ENCODE measurements around the gene FAM89B. TPM values are rescaled to one million over a fixed set of nuclear protein-coding genes. Genes with fewer than 3 reads are reported as not detected.

FAM89B gene
- total RNA-seq, 2 experiments from 2014 or later = 23.3 to 27.3 TPM

DNA sequence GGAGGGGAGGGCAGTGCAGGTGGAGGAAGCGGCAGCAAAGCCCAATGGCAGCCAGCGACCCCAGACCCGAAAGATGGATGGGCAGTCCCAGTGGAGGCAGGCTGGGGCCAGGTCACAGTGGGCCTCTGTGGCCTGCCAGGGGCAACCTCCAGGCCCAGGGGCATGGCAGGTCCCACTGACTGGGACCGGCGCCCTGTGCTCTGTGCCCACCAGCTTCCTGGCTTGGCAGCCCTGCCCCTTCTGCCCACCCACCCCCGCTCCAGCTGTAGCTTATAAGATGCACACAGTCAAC, 27.6 kb downstream of the FAM89B start:
- intact Hi-C loops (cut with DNase I, micrococcal nuclease) = no loop called here
- Mint-ChIP-seq H3K9me3 (no peaks in the 10 kb centered on the region), H3K4me3 (no peak overlapping the region), H3K4me1 (ENCODE audit: low read depth) (peaks cover 8% of the 10 kb centered on the region), H3K36me3 (ENCODE audit: low read depth) (peaks cover 51% of the 10 kb centered on the region), H3K27ac (no peak overlapping the region), H3K27me3 (no peaks in the 10 kb centered on the region)
- H3K36me3 ChIP-seq (ENCODE audit: insufficient read depth, low read length) = peaks cover 48% of the 10 kb centered on the region
- ChIA-PET POLR2A (no interaction called here), CTCF (no interaction called here)
- DNase-seq (no peak), ATAC-seq (ENCODE audit: poor library complexity) (no peak)
- no peaks in the 10 kb centered on the region for H3K9me3 ChIP-seq (ENCODE audit: control insufficient read depth in 1 of 2, insufficient read depth in 1 of 2, low read length in 2 of 2)
- no peak overlapping the region for H3K27ac ChIP-seq (ENCODE audit: low read depth in 1 of 2, low read length in 2 of 2)
- peaks cover 13% of the 10 kb centered on the region for H3K4me1 ChIP-seq (ENCODE audit: insufficient read depth, low read length)
- TF ChIP-seq, protein P1, sequence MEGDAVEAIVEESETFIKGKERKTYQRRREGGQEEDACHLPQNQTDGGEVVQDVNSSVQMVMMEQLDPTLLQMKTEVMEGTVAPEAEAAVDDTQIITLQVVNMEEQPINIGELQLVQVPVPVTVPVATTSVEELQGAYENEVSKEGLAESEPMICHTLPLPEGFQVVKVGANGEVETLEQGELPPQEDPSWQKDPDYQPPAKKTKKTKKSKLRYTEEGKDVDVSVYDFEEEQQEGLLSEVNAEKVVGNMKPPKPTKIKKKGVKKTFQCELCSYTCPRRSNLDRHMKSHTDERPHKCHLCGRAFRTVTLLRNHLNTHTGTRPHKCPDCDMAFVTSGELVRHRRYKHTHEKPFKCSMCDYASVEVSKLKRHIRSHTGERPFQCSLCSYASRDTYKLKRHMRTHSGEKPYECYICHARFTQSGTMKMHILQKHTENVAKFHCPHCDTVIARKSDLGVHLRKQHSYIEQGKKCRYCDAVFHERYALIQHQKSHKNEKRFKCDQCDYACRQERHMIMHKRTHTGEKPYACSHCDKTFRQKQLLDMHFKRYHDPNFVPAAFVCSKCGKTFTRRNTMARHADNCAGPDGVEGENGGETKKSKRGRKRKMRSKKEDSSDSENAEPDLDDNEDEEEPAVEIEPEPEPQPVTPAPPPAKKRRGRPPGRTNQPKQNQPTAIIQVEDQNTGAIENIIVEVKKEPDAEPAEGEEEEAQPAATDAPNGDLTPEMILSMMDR (IDR thresholded peaks at IDR 0.05) = no peak
- no peaks in the 10 kb centered on the region for H3K27me3 ChIP-seq (ENCODE audit: control insufficient read depth in 1 of 2, insufficient read depth in 2 of 2, low read length in 2 of 2)
- H3K4me3 ChIP-seq (ENCODE audit: low read length) = no peak overlapping the region

DNA sequence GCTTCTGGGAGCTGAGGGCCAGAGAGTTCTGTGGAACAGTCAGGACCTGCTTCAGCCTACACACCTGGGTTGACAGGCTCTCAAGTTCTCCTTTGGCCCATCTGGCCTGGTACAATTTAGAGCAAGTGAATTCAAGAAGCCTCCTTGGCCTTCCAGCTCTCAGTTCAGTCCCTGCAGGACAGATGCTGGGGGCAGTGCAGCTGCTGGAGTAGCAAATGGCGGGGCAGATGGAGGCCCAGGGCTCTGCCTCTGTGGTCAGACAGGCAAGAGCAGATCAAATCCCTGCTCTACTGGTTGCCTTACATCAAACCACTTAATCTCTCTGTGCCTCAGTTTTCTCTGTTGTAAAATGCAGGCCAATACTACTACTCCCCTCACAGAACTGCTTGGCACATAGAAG, 31.9 kb downstream of the FAM89B start:
- Mint-ChIP-seq H3K9me3 (no peaks in the 10 kb centered on the region), H3K36me3 (ENCODE audit: low read depth) (peaks cover 69% of the 10 kb centered on the region), H3K4me3 (no peak overlapping the region), H3K4me1 (ENCODE audit: low read depth) (peaks cover 5% of the 10 kb centered on the region), H3K27me3 (no peaks in the 10 kb centered on the region), H3K27ac (no peak overlapping the region)
- DNase-seq (no peak), ATAC-seq (ENCODE audit: poor library complexity) (no peak)
- H3K4me1 ChIP-seq (ENCODE audit: insufficient read depth, low read length) = peaks cover 3% of the 10 kb centered on the region
- no peak overlapping the region for H3K4me3 ChIP-seq (ENCODE audit: low read length)
- H3K27me3 ChIP-seq (ENCODE audit: control insufficient read depth in 1 of 2, insufficient read depth in 2 of 2, low read length in 2 of 2) = no peaks in the 10 kb centered on the region
- H3K27ac ChIP-seq (ENCODE audit: low read depth in 1 of 2, low read length in 2 of 2) = no peak overlapping the region
- intact Hi-C loops (cut with DNase I, micrococcal nuclease) = no loop called here
- CTCF ChIA-PET = interaction anchor here (2.9 kb wide), 1 partner anchor 11 kb away, joined by 13 read pairs; no protein-coding TSS in a partner anchor
- POLR2A ChIA-PET = interaction anchor here (1.3 to 1.9 kb wide), 2 partner anchors 11 to 13 kb away, joined by 3 to 8 read pairs; partner anchors contain the start of gene PCNX3
- H3K36me3 ChIP-seq (ENCODE audit: insufficient read depth, low read length) = peaks cover 65% of the 10 kb centered on the region
- TF ChIP-seq, protein P1 (IDR thresholded peaks at IDR 0.05) = no peak
- no peaks in the 10 kb centered on the region for H3K9me3 ChIP-seq (ENCODE audit: control insufficient read depth in 1 of 2, insufficient read depth in 1 of 2, low read length in 2 of 2)

DNA sequence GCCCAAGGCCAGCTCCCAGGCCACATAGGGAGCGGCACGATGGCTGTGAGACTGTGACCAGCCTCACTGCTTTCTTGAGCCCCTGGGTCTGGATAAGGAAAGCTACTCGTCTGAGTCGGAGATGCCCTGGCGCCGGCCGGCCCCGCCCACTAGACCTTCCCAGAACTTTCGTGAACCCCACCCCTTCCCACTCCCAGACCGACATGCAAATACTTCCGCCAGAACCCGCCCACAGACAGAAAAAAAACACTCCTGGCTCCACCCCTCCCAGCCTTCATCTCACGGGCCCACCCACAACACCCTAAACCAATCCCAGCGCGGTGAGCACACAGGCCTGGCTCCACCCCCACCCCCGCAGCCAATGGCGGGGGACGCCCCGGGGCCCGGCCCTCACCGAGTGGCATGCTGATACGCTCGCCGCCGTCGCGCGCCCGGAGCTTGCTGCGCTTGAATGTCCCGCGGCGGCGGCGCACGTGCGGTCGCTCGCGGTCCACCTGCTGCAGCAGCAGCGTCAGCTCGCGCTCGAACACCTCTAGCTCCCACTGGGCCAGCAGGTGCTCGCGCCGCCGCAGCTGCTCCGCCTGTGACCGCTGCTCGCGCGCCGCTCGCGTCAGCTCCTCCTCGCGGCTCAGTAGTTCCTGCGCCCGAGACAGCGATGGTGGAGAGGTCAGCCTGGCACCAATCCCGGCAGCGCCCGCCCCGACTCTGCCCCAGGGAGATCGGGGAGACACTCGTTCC, 34.7 kb downstream of the FAM89B start:
- TF ChIP-seq, protein P1 (IDR thresholded peaks at IDR 0.05) = no peak
- H3K36me3 ChIP-seq (ENCODE audit: insufficient read depth, low read length) = peaks cover 74% of the 10 kb centered on the region
- DNase-seq (peak in 1 of 14 experiments; percentile 57), ATAC-seq (ENCODE audit: poor library complexity) (peak; percentile 52)
- peaks cover 31% of the 10 kb centered on the region for H3K4me1 ChIP-seq (ENCODE audit: insufficient read depth, low read length)
- CTCF ChIA-PET = interaction anchor here (0.7 kb wide), 1 partner anchor 13 kb away, joined by 3 read pairs; no protein-coding TSS in a partner anchor
- Mint-ChIP-seq H3K27me3 (no peaks in the 10 kb centered on the region), H3K4me1 (ENCODE audit: low read depth) (peaks cover 25% of the 10 kb centered on the region), H3K9me3 (no peaks in the 10 kb centered on the region), H3K4me3 (no peak overlapping the region), H3K36me3 (ENCODE audit: low read depth) (peaks cover 79% of the 10 kb centered on the region), H3K27ac (no peak overlapping the region)
- H3K27ac ChIP-seq (ENCODE audit: low read depth in 1 of 2, low read length in 2 of 2) = no peak overlapping the region
- no peaks in the 10 kb centered on the region for H3K9me3 ChIP-seq (ENCODE audit: control insufficient read depth in 1 of 2, insufficient read depth in 1 of 2, low read length in 2 of 2)
- H3K27me3 ChIP-seq (ENCODE audit: control insufficient read depth in 1 of 2, insufficient read depth in 2 of 2, low read length in 2 of 2) = no peaks in the 10 kb centered on the region
- H3K4me3 ChIP-seq (ENCODE audit: low read length) = no peak overlapping the region
- POLR2A ChIA-PET = no interaction called here
- intact Hi-C loops (cut with DNase I, micrococcal nuclease) = no loop called here

Data from CD4-positive, alpha-beta T cell (primary cell).